NCI-H2196 treated with DMSO at 0.1 percent for 48 hours (cell line): ENCODE measurements around the gene SPATA13.
A peak's percentile ranks its signal among the peaks of the same experiment; 100 is the strongest.
"Not testable (repeated sequence)": the region's sequence is repeated elsewhere in the genome, so short reads cannot be mapped to it uniquely, and the experiment has no call there.

ENCODE experiments used
- DNase-seq: peaks from one replicate; lab custom pipeline; 2025; ENCODE audit not compliant: unreplicated experiment; lab: John Stamatoyannopoulos, UW

SPATA13 gene

GRCh38 chr13:24308068-24308445 is 147.5 kb downstream of the SPATA13 start:
- no peak for DNase-seq

GRCh38 chr13:24308488-24309020 is 148.0 kb downstream of the SPATA13 start:
- DNase-seq, result no peak

GRCh38 chr13:24309300-24309699 is 148.8 kb downstream of the SPATA13 start, which contains the start of gene C1QTNF9:
Gene C1QTNF9 (plus strand): TSS chr13:24309580. CDS start chr13:24316004, 6,424 bp downstream.
- DNase-seq, result not testable (repeated sequence)

- no peak for DNase-seq
Measured at GRCh38 chr13:24313439-24313838, 152.9 kb downstream of the SPATA13 start.

- not testable (repeated sequence) for DNase-seq
Measured at GRCh38 chr13:24317835-24318234, 157.3 kb downstream of the SPATA13 start.

GRCh38 chr13:24318878-24319277 is 158.4 kb downstream of the SPATA13 start:
- not testable (repeated sequence) for DNase-seq

- DNase-seq, result not testable (repeated sequence)
Measured at GRCh38 chr13:24319641-24320040, 159.1 kb downstream of the SPATA13 start.

GRCh38 chr13:24321416-24321815 is 160.9 kb downstream of the SPATA13 start:
- DNase-seq, result not testable (repeated sequence)

- DNase-seq, result peak; percentile 0
Measured at GRCh38 chr13:24322470-24322869, 161.9 kb downstream of the SPATA13 start.

GRCh38 chr13:24323036-24323738 is 162.7 kb downstream of the SPATA13 start:
- DNase-seq, result no peak

- no peak for DNase-seq
Measured at GRCh38 chr13:24323739-24324075, 163.2 kb downstream of the SPATA13 start.

- not testable (repeated sequence) for DNase-seq
Measured at GRCh38 chr13:24327598-24327997, 167.1 kb downstream of the SPATA13 start.

GRCh38 chr13:24328145-24328544 is 167.6 kb downstream of the SPATA13 start:
- no peak for DNase-seq

GRCh38 chr13:24338721-24339120 is 178.2 kb downstream of the SPATA13 start:
- no peak for DNase-seq

GRCh38 chr13:24339937-24340607 is 179.6 kb downstream of the SPATA13 start:
- no peak for DNase-seq

GRCh38 chr13:24340608-24340955 is 180.1 kb downstream of the SPATA13 start:
- DNase-seq, result no peak

GRCh38 chr13:24341439-24341838 is 180.9 kb downstream of the SPATA13 start:
- no peak for DNase-seq

- DNase-seq, result no peak
Measured at GRCh38 chr13:24348385-24348784, 187.9 kb downstream of the SPATA13 start.

- DNase-seq, result peak; percentile 50
Measured at GRCh38 chr13:24348797-24349515, 188.4 kb downstream of the SPATA13 start.

- DNase-seq, result not testable (repeated sequence)
Measured at GRCh38 chr13:24349778-24350664, 189.5 kb downstream of the SPATA13 start.

- DNase-seq, result no peak
Measured at GRCh38 chr13:24351423-24351822, 190.9 kb downstream of the SPATA13 start.
